IPS-15b (cell line): ENCODE data around the gene CNTNAP2.

Experiments used
- H3K27me3 ChIP-seq: one replicate; pipeline ENCODE4 v1.6.1; 2013; ENCODE audit warnings: low read length; ENCODE audit not compliant: control insufficient read depth, insufficient read depth
- H3K36me3 ChIP-seq: one replicate; pipeline ENCODE4 v1.6.1; 2013; ENCODE audit warnings: low read length; ENCODE audit not compliant: control insufficient read depth, insufficient read depth
- H3K4me1 ChIP-seq: one replicate; pipeline ENCODE4 v1.6.1; 2013; ENCODE audit warnings: mild to moderate bottlenecking, low read length; ENCODE audit not compliant: control insufficient read depth, insufficient read depth
- H3K4me3 ChIP-seq: one replicate; pipeline ENCODE4 v1.5.1; 2013; ENCODE audit warnings: low read depth, low read length
- H3K9ac ChIP-seq: one replicate; pipeline ENCODE4 v1.6.1; 2013; ENCODE audit warnings: low read depth, mild to moderate bottlenecking, low read length
- H3K9me3 ChIP-seq: one replicate; pipeline ENCODE4 v1.6.1; 2013; ENCODE audit warnings: mild to moderate bottlenecking, low read length; ENCODE audit not compliant: control insufficient read depth, insufficient read depth

CNTNAP2 gene

DNA sequence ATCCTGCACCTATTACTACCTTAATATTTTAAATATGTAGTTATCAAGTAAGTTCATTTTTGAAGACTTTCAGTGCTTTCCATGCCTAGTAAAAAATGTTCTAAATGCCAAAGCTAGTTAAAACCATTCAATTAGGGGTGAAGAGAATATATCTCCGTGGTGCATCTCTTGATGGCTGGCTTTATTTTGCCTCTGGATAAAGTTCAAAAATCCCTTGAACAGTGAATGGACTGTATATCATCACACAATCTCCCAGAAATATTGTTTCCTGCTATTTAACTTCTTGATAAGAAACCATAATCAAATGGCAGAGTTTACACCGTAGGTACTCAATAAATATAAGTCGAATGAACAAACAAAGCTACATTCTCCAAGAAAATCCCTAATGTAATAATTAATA lies 1360.9 kb downstream of the CNTNAP2 start:
- Histone ChIP-seq H3K27me3 (no peaks in the 10 kb centered on the region), H3K9me3 (no peaks in the 10 kb centered on the region), H3K4me3 (no peak overlapping the region), H3K9ac (no peak overlapping the region), H3K36me3 (no peaks in the 10 kb centered on the region), H3K4me1 (no peaks in the 10 kb centered on the region)

DNA sequence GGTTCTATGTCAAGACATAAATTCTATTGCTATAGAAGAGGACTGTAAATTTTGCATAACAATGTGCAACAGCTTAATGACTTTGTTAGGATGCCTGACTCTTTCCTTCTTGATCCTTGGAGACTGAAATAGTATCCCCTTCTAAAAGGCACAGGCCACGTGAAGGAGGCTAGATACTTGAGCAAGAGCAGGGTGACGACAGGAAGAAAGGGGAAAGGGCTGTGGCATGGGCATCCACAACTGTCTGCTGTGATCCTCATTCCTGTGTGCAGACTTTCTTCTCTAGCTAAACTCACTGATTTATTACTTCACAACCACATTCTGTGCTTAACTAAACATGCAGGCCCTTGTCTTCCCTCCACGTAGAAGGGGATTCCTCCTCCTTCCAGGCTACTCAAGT lies 1362.2 kb downstream of the CNTNAP2 start:
- Histone ChIP-seq H3K27me3 (no peaks in the 10 kb centered on the region), H3K4me1 (no peaks in the 10 kb centered on the region), H3K36me3 (no peaks in the 10 kb centered on the region), H3K9me3 (no peaks in the 10 kb centered on the region), H3K4me3 (no peak overlapping the region), H3K9ac (no peak overlapping the region)

DNA sequence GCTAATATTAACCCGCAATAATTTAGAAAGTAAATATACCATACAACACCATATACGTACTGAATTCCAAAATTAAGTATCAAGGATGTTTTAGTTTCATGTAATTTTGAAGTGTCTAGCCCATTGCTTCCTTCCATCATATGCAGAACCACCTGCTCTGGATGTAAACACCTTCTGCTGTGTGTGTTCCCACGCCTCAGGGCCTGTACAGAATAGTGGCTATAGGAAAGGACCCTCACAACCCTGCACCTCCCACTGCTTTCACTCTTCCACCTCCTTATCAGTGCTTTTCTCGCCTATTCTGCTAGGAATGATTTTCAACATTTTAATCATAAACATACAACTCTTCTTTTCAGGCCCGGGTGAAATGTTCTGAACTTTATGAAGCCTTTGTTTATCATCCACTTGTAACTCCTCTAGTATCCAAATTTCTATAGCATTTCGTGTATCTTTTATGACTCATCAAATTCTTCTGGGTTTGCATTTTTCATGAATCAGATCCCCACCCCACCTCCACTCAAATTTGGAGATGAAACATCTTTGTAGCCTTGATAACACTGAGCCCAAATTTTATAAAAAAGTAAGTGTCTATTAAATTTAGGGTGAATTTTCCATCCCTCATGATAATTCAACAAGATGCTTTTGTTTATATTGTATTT lies 1367.2 kb downstream of the CNTNAP2 start:
- Histone ChIP-seq H3K36me3 (no peaks in the 10 kb centered on the region), H3K9ac (no peak overlapping the region), H3K4me3 (no peak overlapping the region), H3K9me3 (no peaks in the 10 kb centered on the region), H3K27me3 (no peaks in the 10 kb centered on the region), H3K4me1 (no peaks in the 10 kb centered on the region)

DNA sequence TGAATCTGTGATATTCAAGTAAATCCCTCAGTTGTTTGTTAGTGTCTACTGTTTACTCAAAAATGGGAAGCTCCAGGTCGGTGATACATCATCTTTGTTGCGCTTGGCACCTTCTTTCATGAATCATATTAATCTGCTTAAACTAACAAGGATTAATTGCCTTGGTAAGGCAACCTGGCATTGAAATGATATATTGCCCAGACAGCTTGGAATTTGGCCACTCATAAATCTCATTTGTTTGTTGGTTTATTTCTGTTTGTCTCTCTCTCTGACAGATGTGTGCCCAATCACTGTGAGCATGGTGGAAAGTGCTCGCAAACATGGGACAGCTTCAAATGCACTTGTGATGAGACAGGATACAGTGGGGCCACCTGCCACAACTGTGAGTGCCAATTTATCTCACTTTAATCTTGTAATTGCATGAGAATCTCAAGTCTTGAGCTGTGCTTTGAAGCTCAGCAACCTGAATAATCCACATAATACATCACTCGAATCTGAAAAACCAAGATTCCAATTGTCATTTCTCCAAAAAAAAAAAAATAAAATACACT lies 1369.1 kb downstream of the CNTNAP2 start:
- no peaks in the 10 kb centered on the region for H3K36me3 ChIP-seq
- H3K27me3 ChIP-seq: no peaks in the 10 kb centered on the region
- H3K9me3 ChIP-seq: no peaks in the 10 kb centered on the region
- H3K4me3 ChIP-seq: no peak overlapping the region
- H3K4me1 ChIP-seq: no peaks in the 10 kb centered on the region
- H3K9ac ChIP-seq: no peak overlapping the region

- Histone ChIP-seq H3K9ac (no peak overlapping the region), H3K27me3 (no peaks in the 10 kb centered on the region)
Observed at GRCh38 chr7:147492606-147493005, 1376.0 kb downstream of the CNTNAP2 start.

GRCh38 chr7:147496209-147496608 lies 1379.6 kb downstream of the CNTNAP2 start:
- Histone ChIP-seq H3K9ac (no peak overlapping the region), H3K4me1 (no peaks in the 10 kb centered on the region), H3K27me3 (no peaks in the 10 kb centered on the region), H3K36me3 (no peaks in the 10 kb centered on the region), H3K9me3 (no peaks in the 10 kb centered on the region), H3K4me3 (no peak overlapping the region)

More at GRCh38 chr7:147492606-147493005, 1376.0 kb downstream of the CNTNAP2 start:
- H3K36me3 ChIP-seq: no peaks in the 10 kb centered on the region
- no peaks in the 10 kb centered on the region for H3K9me3 ChIP-seq
- no peak overlapping the region for H3K4me3 ChIP-seq
- H3K4me1 ChIP-seq: no peaks in the 10 kb centered on the region

- Histone ChIP-seq H3K4me3 (no peak overlapping the region), H3K4me1 (no peaks in the 10 kb centered on the region), H3K27me3 (no peaks in the 10 kb centered on the region), H3K9ac (no peak overlapping the region), H3K9me3 (no peaks in the 10 kb centered on the region), H3K36me3 (no peaks in the 10 kb centered on the region)
Observed at GRCh38 chr7:147497246-147497645, 1380.6 kb downstream of the CNTNAP2 start.

DNA sequence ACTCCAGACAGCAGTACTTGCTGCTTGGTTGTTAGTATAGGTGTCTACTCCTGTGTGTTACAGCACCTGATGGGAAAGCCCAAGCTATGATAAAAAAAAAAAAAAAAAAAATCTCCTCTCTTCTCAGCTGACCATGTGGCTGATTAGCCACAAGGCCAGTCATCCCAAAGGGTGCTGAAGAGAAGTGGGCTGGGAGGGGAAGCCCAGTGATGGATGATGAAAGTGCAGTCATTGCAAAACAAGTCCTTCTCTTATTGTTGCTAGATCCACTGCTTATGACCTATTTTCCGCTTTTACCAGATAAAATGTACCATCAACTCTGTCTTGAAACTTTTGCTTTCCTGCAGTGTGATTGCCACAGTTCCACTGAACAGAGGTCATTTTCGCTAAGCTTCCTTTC lies 1381.5 kb downstream of the CNTNAP2 start:
- H3K27me3 ChIP-seq: no peaks in the 10 kb centered on the region
- no peaks in the 10 kb centered on the region for H3K36me3 ChIP-seq
- no peaks in the 10 kb centered on the region for H3K9me3 ChIP-seq
- no peak overlapping the region for H3K4me3 ChIP-seq
- H3K4me1 ChIP-seq: no peaks in the 10 kb centered on the region
- no peak overlapping the region for H3K9ac ChIP-seq

GRCh38 chr7:147509035-147509501 lies 1392.5 kb downstream of the CNTNAP2 start:
- Histone ChIP-seq H3K36me3 (no peaks in the 10 kb centered on the region), H3K9me3 (no peaks in the 10 kb centered on the region), H3K4me3 (no peak overlapping the region), H3K4me1 (no peaks in the 10 kb centered on the region), H3K9ac (no peak overlapping the region), H3K27me3 (no peaks in the 10 kb centered on the region)

- Histone ChIP-seq H3K4me1 (no peaks in the 10 kb centered on the region), H3K4me3 (no peak overlapping the region), H3K27me3 (no peaks in the 10 kb centered on the region), H3K36me3 (no peaks in the 10 kb centered on the region), H3K9ac (no peak overlapping the region), H3K9me3 (no peaks in the 10 kb centered on the region)
Observed at GRCh38 chr7:147509541-147510200, 1393.1 kb downstream of the CNTNAP2 start.

DNA sequence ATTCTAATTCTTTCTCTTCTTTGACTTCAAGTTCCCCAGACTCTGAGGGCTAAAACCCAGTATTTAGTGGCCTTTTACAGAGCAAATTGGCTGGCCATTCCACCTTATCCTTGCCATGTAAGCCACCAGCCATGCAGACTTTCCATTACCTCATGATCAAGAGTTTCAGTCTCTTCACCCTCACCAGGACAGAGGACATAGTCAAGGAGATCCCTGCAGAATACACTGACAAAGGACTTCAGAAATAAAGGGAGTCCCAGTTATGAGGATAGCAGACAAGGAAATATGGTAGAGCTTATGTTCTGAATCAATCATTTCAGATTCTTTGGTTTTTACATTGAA lies 1393.6 kb downstream of the CNTNAP2 start:
- Histone ChIP-seq H3K4me1 (no peaks in the 10 kb centered on the region), H3K9me3 (no peaks in the 10 kb centered on the region), H3K27me3 (no peaks in the 10 kb centered on the region), H3K9ac (no peak overlapping the region), H3K36me3 (no peaks in the 10 kb centered on the region), H3K4me3 (no peak overlapping the region)

- Histone ChIP-seq H3K9ac (no peak overlapping the region), H3K4me1 (no peaks in the 10 kb centered on the region), H3K36me3 (no peaks in the 10 kb centered on the region)
Observed at GRCh38 chr7:147510923-147511322, 1394.3 kb downstream of the CNTNAP2 start.

More at GRCh38 chr7:147510923-147511322, 1394.3 kb downstream of the CNTNAP2 start:
- Histone ChIP-seq H3K9me3 (no peaks in the 10 kb centered on the region), H3K27me3 (no peaks in the 10 kb centered on the region), H3K4me3 (no peak overlapping the region)
